Brain microvascular endothelial cell (primary cell): ENCODE measurements around the gene RASSF1.

Experiments
- DNase-seq: peaks from one replicate; pipeline ENCODE4 v3.0.0-alpha.2; 2020
- H3K27ac ChIP-seq: fragments of 250-450 bp; sonication (Bioruptor Pico); 2 replicates; pipeline ENCODE4 v1.5.1; 2020; ENCODE audit warnings: mild to moderate bottlenecking, moderate library complexity
- H3K27me3 ChIP-seq: fragments of 250-450 bp; sonication (Bioruptor Pico); replicated peaks from 2 replicates; pipeline ENCODE4 v1.5.1; 2020; ENCODE audit warnings: mild to moderate bottlenecking
- H3K36me3 ChIP-seq: fragments of 250-450 bp; sonication (Bioruptor Pico); replicated peaks from 2 replicates; pipeline ENCODE4 v1.5.1; 2020; ENCODE audit warnings: mild to moderate bottlenecking
- H3K4me3 ChIP-seq: 2 replicates; pipeline ENCODE4 v1.5.1; 2011; ENCODE audit warnings: low read depth, mild to moderate bottlenecking, control low read depth, low read length, moderate library complexity
- CTCF ChIP-seq: IDR thresholded peaks from 2 replicates; pipeline ENCODE4 v1.5.1; 2011; ENCODE audit warnings: low read depth, mild to moderate bottlenecking, moderate library complexity, low read length, control low read depth, inconsistent platforms; ENCODE audit errors: missing control alignments
- in situ Hi-C: cut with HindIII; loops from 2 replicates; pipeline ENCODE4 v1.10.0; 2017; ENCODE audit warnings: low sequenced_read_pairs, low pct_ligation_motif_present

Gene RASSF1

GRCh38 chr3:50371133-50371685, 30.6 kb upstream of the RASSF1 start:
- DNase-seq = no peak
- no peaks in the 10 kb centered on the region for H3K36me3 ChIP-seq
- no peaks in the 10 kb centered on the region for H3K27me3 ChIP-seq
- in situ Hi-C loops = no loop called here
- H3K4me3 ChIP-seq = no peak overlapping the region
- H3K27ac ChIP-seq = no peak overlapping the region
- no peak for TF ChIP-seq CTCF

GRCh38 chr3:50370594-50370993, 30.0 kb upstream of the RASSF1 start:
- Histone ChIP-seq H3K27me3 (no peaks in the 10 kb centered on the region), H3K4me3 (no peak overlapping the region), H3K36me3 (no peaks in the 10 kb centered on the region), H3K27ac (no peak overlapping the region)
- peak; percentile 38 for DNase-seq
- TF ChIP-seq CTCF = peak; percentile 49
- in situ Hi-C loops = no loop called here

GRCh38 chr3:50369012-50369670, 28.5 kb upstream of the RASSF1 start:
- H3K27me3 ChIP-seq = no peaks in the 10 kb centered on the region
- no peak overlapping the region for H3K4me3 ChIP-seq
- no peak overlapping the region for H3K27ac ChIP-seq
- DNase-seq = no peak
- in situ Hi-C loops = no loop called here
- H3K36me3 ChIP-seq = no peaks in the 10 kb centered on the region
- TF ChIP-seq CTCF = no peak

GRCh38 chr3:50365842-50366220, 25.2 kb upstream of the RASSF1 start:
- TF ChIP-seq CTCF = no peak
- no peak overlapping the region for H3K27ac ChIP-seq

GRCh38 chr3:50365080-50365841, 24.6 kb upstream of the RASSF1 start:
- H3K27ac ChIP-seq = no peak overlapping the region
- TF ChIP-seq CTCF = no peak
- H3K4me3 ChIP-seq = peak overlapping the region; percentile 54
- in situ Hi-C loops = no loop called here
- H3K36me3 ChIP-seq = no peaks in the 10 kb centered on the region
- DNase-seq = peak; percentile 39
- no peaks in the 10 kb centered on the region for H3K27me3 ChIP-seq

More at GRCh38 chr3:50365842-50366220, 25.2 kb upstream of the RASSF1 start:
- in situ Hi-C loops = no loop called here
- H3K36me3 ChIP-seq = no peaks in the 10 kb centered on the region
- no peak for DNase-seq
- no peak overlapping the region for H3K4me3 ChIP-seq
- H3K27me3 ChIP-seq = no peaks in the 10 kb centered on the region
